ELR (cell line): Measurements from ENCODE around the gene ARHGEF1.

Experiments
- DNase-seq: peaks from one replicate; pipeline ENCODE4 v3.0.0-alpha.2; 2015; ENCODE audit warnings: low read depth

The ARHGEF1 gene

GRCh38 chr19:41956621-41957020 is 73.6 kb downstream of the ARHGEF1 start:
- no peak for DNase-seq
